Medulla oblongata (tissue), 1 donor: ENCODE results near the gene ZDHHC3.

Experiments
- DNase-seq: peaks from one replicate; pipeline ENCODE4 v3.0.0-alpha.2; 2015; ENCODE audit errors: extremely low spot score

The ZDHHC3 gene

DNA sequence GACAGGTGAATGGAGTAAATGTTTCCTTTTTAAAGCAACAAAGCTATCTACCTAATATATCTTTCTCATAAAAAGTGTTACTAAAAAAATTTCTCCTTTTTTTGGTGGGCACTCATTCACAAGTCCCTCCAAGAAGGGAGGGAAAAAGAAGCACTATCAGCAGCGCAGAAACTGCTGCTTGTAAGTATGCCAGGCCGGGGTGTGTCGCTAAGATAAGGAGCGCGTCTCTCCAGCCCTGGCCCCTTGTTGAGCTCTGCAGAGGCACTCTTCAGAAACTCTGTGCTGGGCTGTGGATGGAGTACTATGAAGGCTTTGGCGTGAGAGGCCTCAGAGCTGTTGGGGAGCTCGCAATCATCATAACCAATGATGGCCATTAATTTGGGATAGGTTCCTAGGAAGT, 49.1 kb downstream of the ZDHHC3 start:
- no peak for DNase-seq

DNA sequence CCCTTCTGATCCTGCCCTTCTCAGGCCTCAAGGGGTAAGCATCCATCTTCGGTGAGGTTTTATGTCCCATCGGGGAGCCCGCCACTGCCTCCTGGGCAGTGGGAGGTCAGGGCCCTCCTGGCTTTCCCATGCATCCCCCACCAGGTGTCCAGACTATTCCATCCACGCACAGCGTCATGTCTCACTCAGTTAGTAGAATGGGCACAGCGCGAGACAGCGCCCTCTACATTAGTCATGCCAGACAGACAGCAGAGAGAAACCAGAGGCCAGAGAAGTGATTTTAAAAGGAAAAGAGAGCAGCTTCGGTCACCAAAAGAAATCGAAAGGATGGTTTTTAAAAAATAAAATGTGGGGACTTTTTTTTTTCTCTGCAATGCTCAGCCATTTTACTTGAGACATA, 49.8 kb downstream of the ZDHHC3 start:
- no peak for DNase-seq

- DNase-seq: no peak
Observed at GRCh38 chr3:44924457-44925084, 51.4 kb downstream of the ZDHHC3 start.

DNA sequence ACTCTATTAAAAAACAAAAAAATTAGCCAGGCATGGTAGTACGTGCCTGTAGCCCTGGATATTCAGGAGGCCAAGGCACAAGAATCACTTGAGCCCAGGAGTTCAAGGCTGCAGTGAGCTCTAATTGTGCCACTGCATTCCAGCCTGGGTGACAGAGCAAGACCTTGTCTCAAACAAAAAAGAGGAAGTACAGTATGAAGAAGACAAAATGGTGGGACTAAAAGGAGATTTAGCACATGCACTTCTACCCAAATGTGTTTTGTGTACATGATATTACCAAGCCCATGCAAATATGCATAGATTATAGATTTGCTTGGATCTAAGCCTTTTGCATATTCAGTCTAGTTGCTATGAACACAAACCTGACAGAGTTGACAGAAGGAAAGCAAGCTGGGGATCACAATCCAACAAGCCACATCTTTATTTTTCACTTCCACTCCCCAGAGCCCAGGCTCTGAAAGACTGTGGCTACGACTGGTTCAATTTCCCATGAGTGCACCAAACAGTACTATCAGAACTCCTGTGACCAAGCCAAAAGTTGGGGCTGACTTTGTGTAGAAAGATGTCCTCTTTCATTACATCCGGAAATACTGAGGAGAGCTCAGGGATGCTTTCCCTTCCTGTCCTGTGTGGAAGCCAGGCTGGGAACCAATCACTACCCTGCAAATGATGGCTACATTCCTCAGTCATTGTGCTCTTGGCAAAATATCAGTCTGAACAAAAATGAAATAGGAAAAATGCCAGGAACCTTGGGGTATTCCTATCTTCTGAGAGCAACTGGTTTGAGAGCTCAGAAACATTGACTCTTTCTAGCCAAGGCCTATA, 52.1 kb downstream of the ZDHHC3 start:
- DNase-seq: no peak

GRCh38 chr3:44920081-44920480, 55.9 kb downstream of the ZDHHC3 start:
- DNase-seq: no peak

- DNase-seq: no peak
Observed at GRCh38 chr3:44918581-44918980, 57.4 kb downstream of the ZDHHC3 start.

DNA sequence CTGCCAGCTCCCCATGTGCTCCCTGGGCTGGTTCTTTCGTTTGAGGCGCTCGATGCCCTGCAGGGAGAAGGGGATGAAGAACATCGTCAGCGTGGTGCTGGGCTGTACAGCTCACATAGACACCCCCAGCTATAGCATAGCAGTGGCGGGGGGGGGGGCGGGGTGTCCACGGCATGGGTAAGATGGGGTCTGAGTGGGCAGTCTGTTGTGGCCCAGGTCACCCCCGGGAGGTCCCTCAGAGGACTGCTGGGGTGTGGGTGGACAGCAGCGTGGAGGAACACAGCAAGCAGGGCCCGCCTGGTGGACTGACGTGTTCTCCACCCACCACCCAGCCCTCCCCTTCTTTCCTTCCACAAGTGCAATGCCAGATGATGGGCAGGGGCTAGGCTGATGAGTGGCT, 57.9 kb downstream of the ZDHHC3 start:
- DNase-seq: no peak

GRCh38 chr3:44915702-44916438, 60.1 kb downstream of the ZDHHC3 start:
- DNase-seq: no peak

GRCh38 chr3:44914936-44915335, 61.0 kb downstream of the ZDHHC3 start:
- no peak for DNase-seq

GRCh38 chr3:44913868-44914468, 62.0 kb downstream of the ZDHHC3 start:
- DNase-seq: peak; percentile 74

DNA sequence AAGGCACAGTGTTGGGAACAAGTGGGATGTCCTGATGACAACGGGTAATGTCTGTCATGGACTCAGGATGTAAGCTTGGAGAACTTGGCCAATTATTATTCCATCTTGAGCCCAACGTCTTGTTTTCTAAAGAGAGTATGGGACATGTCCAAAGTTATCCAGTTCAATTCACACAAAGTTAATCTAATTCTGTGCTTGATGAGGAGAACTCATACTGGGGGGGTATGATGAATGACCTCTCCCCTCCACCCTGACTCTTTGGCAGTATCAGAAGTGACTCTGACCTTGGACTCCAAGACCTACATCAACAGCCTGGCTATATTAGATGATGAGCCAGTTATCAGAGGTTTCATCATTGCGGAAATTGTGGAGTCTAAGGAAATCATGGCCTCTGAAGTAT, 65.3 kb downstream of the ZDHHC3 start:
- DNase-seq: no peak

DNA sequence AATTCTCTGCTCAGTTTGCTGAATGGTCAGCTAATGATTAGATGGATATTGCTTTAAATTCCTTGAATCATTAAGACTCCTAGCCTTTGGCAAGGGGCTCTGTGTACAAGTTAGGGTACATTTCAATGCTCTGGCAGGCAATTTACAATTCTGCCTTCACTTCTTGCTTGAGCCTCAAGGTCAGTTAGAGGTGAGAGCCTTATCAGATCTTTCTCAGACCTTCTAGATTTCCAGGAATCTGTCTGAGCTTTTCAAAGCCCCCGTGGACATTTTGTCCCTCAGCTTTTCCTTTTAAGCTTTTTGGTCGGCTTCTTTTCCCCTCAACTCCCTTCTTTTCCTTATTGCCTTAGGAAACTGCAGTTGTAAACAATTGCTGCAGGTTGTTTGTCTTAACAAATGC, 66.9 kb downstream of the ZDHHC3 start:
- DNase-seq: no peak

GRCh38 chr3:44907612-44908011, 68.4 kb downstream of the ZDHHC3 start:
- no peak for DNase-seq

DNA sequence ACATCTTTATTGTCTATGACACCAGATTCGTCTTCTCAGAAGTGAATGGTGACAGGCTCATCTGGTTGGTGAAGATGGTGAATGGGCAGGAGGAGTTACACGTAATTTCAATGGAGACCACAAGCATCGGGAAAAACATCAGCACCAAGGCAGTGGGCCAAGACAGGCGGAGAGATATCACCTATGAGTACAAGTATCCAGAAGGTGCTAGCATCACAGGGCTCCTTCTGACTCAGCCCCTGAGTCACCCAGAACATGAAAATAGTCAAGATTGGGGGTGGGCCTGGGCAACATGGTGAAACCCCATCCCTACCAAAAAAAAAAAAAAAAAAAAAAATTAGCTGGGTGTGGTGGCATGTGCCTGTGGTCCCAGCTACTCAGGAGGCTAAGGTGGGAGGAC, 69.0 kb downstream of the ZDHHC3 start:
- DNase-seq: no peak

GRCh38 chr3:44905446-44906157, 70.4 kb downstream of the ZDHHC3 start:
- no peak for DNase-seq

DNA sequence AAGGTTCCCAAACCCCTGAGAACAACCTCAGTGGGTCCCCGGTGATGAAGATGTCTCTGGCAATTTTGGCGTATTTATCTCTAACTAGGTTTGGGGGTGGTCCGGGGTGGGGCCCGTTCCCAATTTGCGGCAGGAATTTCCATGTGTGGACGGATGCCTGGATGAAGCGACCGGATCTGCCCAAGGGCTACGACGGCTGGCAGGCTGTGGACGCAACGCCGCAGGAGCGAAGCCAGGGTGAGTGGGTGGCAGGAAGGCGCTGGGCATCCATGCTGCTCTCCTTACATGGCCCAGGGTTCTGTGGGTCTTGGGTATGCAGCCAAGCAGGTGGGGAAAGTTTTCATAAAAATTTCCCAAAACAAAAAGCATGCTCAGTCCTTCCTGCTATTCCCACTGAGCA, 72.2 kb downstream of the ZDHHC3 start:
- DNase-seq: no peak

DNA sequence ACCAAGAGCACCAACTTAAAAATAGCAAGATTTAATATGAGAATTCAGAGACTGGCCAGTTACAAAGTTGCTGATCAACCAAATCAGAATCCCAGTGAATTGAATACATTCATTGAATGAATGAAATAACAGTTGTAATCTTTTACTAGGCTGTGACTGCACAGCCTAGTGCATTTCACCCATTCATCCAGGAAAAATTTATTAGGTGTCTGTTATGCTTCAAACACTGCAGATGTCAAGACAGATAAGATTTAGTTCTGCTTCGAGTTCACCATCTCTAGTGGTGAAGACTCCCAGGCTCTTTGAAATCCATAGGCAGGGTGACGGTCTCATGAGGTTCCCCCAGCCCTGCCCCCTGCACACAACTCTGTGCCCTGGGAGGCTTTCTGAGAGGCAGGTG, 72.7 kb downstream of the ZDHHC3 start:
- no peak for DNase-seq

- DNase-seq: no peak
Observed at GRCh38 chr3:44902628-44903027, 73.3 kb downstream of the ZDHHC3 start.

GRCh38 chr3:44899683-44900367, 76.1 kb downstream of the ZDHHC3 start:
- no peak for DNase-seq

DNA sequence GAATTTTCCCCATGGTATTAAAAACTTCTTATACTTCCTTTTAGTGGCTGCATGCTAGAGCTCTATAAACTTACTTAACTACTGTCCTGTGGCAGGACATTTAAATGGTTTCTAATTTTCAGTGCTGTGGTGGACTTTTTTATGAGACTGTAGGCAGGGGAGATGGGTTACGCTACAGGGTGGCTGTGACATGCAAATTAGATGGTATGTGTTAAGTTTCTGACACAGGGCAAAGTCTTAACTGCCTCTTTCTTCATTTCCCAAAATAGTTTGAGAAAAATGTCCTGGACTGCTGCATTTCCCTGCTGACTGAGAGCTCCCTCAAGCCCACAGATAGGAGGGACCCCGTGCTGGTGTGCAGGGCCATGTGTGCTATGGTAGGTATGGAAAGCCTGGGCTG, 79.5 kb downstream of the ZDHHC3 start:
- DNase-seq: no peak

DNA sequence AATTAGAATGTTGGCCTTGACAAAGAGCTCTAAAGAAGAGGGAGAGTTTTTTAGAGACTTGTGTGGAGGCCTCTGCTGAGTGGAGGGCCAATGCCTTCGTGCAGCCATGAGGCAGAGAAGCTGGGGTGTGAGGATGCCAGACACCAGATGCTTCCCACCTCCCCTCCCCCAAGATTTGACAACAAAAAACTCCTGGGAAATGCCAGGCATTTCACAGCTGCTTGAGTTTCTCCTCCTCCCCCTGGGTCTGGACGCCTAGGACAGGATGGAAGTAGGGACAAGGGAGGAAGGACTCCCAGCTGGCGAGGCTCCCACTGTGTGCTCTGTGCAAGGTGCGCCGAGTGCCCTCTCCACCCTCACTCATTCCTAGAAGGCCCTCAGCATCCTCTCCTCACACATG, 81.5 kb downstream of the ZDHHC3 start:
- no peak for DNase-seq
